ENCODE results near the gene ZNF280C.

DNA sequence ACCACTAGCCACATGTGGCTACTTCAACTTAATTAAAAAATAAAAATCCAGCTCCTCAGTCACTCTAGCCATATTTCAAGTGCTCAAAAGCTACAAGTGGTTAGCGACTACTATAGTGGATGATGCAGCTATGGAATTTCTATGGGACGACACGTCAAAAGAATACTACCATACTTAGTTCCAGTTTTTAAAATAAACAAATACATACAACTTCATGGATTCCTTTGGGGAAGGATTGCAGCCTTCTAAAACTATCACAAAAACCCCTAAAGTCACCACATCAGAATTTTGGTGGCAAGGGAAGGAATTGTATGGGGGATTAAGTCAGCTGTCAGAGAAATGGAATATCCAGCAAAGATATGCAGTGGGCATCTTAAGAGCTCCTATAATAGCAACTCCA, 6.5 kb downstream of the ZNF280C start:
- TF ChIP-seq, protein P1, sequence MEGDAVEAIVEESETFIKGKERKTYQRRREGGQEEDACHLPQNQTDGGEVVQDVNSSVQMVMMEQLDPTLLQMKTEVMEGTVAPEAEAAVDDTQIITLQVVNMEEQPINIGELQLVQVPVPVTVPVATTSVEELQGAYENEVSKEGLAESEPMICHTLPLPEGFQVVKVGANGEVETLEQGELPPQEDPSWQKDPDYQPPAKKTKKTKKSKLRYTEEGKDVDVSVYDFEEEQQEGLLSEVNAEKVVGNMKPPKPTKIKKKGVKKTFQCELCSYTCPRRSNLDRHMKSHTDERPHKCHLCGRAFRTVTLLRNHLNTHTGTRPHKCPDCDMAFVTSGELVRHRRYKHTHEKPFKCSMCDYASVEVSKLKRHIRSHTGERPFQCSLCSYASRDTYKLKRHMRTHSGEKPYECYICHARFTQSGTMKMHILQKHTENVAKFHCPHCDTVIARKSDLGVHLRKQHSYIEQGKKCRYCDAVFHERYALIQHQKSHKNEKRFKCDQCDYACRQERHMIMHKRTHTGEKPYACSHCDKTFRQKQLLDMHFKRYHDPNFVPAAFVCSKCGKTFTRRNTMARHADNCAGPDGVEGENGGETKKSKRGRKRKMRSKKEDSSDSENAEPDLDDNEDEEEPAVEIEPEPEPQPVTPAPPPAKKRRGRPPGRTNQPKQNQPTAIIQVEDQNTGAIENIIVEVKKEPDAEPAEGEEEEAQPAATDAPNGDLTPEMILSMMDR (IDR thresholded peaks at IDR 0.05), result no peak
- TF ChIP-seq POLR2A (IDR thresholded peaks at IDR 0.05), result no peak
- TF ChIP-seq POLR2AphosphoS5 (IDR thresholded peaks at IDR 0.05), result no peak
